WTC11 (cell line): ENCODE results near the gene TMPRSS6.

Source experiments
- CREB1 ChIP-seq: sonication (generic); formaldehyde crosslinking; IDR thresholded peaks from 2 replicates; pipeline ENCODE4 v1.8.0; 2023; ENCODE audit warnings: mild to moderate bottlenecking, missing genetic modification reagents
- ELF4 ChIP-seq: sonication (generic); formaldehyde crosslinking; IDR thresholded peaks from 2 replicates; pipeline ENCODE4 v1.8.1; 2022; ENCODE audit warnings: low read depth, mild to moderate bottlenecking, moderate library complexity, missing genetic modification reagents
- ESRRA ChIP-seq: sonication (generic); formaldehyde crosslinking; IDR thresholded peaks from 2 replicates; pipeline ENCODE4 v1.8.1; 2022; ENCODE audit warnings: mild to moderate bottlenecking, missing genetic modification reagents, borderline replicate concordance
- FOXP1 ChIP-seq: sonication (generic); formaldehyde crosslinking; IDR thresholded peaks from 2 replicates; pipeline ENCODE4 v1.8.0; 2022; ENCODE audit warnings: missing genetic modification reagents, mild to moderate bottlenecking, moderate library complexity, borderline replicate concordance
- JUN ChIP-seq: sonication (generic); formaldehyde crosslinking; IDR thresholded peaks from 2 replicates; pipeline ENCODE4 v1.8.0; 2023; ENCODE audit warnings: mild to moderate bottlenecking, missing genetic modification reagents
- MYBL2 ChIP-seq: sonication (generic); formaldehyde crosslinking; IDR thresholded peaks from 2 replicates; pipeline ENCODE4 v1.8.1; 2023; ENCODE audit warnings: mild to moderate bottlenecking, moderate library complexity, missing genetic modification reagents
- NFYB ChIP-seq: sonication (generic); formaldehyde crosslinking; conservative IDR thresholded peaks from 2 replicates; pipeline ENCODE4 v1.8.0; 2022; ENCODE audit warnings: low read depth, missing genetic modification reagents
- SMAD3 ChIP-seq: sonication (generic); formaldehyde crosslinking; IDR thresholded peaks from 2 replicates; pipeline ENCODE4 v1.8.0; 2022; ENCODE audit warnings: missing genetic modification reagents, mild to moderate bottlenecking, borderline replicate concordance
- TCF7 ChIP-seq: sonication (generic); formaldehyde crosslinking; IDR thresholded peaks from 2 replicates; pipeline ENCODE4 v1.8.0; 2022; ENCODE audit warnings: mild to moderate bottlenecking, low read depth, missing genetic modification reagents, moderate library complexity
- ZNF671 ChIP-seq: fragments of 250-450 bp; sonication (Bioruptor Pico); IDR thresholded peaks from 2 replicates; pipeline ENCODE4 v1.8.0; 2021; ENCODE audit warnings: mild to moderate bottlenecking
- TF ChIP-seq, protein P1 (sequence below): fragments of 200-600 bp; IDR thresholded peaks from 2 replicates; pipeline ENCODE4 v1.8.0; 2022; ENCODE audit warnings: antibody characterized with exemption
- TF ChIP-seq, protein P2 (sequence below): sonication (generic); formaldehyde crosslinking; conservative IDR thresholded peaks from 2 replicates; pipeline ENCODE4 v1.8.1; 2023; ENCODE audit warnings: mild to moderate bottlenecking, low read depth, missing genetic modification reagents, moderate library complexity
- TF ChIP-seq, protein P3 (sequence below): sonication (generic); formaldehyde crosslinking; IDR thresholded peaks from 2 replicates; pipeline ENCODE4 v1.8.1; 2023; ENCODE audit warnings: mild to moderate bottlenecking, missing genetic modification reagents, moderate library complexity

DNA sequence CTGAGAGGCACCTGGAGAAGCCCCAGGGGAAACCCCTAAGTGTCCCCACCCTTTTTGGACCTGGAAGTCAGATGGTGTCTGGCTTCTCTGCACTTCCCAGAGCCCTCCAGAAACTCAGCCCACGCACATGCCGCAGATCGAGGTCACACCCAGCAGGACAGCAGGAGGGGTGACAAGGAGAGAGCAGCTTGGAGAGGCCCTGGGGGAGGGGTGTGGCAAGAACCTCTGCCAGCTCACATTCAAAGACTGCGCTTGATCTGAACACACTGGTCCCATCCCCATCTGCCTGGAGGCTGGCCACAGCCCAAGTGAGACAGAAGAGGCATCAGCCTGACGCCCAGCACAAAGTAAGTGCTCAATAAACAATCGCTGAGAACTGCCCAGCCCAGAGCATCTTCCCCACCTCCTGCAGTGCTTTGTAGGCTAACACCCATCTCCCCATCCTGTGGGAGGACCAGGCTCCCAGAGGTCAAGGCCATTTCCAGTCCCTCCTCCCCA is 21.4 kb downstream of the TMPRSS6 start:
- TF ChIP-seq, protein P1, sequence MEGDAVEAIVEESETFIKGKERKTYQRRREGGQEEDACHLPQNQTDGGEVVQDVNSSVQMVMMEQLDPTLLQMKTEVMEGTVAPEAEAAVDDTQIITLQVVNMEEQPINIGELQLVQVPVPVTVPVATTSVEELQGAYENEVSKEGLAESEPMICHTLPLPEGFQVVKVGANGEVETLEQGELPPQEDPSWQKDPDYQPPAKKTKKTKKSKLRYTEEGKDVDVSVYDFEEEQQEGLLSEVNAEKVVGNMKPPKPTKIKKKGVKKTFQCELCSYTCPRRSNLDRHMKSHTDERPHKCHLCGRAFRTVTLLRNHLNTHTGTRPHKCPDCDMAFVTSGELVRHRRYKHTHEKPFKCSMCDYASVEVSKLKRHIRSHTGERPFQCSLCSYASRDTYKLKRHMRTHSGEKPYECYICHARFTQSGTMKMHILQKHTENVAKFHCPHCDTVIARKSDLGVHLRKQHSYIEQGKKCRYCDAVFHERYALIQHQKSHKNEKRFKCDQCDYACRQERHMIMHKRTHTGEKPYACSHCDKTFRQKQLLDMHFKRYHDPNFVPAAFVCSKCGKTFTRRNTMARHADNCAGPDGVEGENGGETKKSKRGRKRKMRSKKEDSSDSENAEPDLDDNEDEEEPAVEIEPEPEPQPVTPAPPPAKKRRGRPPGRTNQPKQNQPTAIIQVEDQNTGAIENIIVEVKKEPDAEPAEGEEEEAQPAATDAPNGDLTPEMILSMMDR, result no peak
- TF ChIP-seq, protein P2, sequence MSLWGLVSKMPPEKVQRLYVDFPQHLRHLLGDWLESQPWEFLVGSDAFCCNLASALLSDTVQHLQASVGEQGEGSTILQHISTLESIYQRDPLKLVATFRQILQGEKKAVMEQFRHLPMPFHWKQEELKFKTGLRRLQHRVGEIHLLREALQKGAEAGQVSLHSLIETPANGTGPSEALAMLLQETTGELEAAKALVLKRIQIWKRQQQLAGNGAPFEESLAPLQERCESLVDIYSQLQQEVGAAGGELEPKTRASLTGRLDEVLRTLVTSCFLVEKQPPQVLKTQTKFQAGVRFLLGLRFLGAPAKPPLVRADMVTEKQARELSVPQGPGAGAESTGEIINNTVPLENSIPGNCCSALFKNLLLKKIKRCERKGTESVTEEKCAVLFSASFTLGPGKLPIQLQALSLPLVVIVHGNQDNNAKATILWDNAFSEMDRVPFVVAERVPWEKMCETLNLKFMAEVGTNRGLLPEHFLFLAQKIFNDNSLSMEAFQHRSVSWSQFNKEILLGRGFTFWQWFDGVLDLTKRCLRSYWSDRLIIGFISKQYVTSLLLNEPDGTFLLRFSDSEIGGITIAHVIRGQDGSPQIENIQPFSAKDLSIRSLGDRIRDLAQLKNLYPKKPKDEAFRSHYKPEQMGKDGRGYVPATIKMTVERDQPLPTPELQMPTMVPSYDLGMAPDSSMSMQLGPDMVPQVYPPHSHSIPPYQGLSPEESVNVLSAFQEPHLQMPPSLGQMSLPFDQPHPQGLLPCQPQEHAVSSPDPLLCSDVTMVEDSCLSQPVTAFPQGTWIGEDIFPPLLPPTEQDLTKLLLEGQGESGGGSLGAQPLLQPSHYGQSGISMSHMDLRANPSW (CRISPR knock-in tag), result no peak
- TF ChIP-seq ZNF671 (CRISPR knock-in tag) (no peak), NFYB (no peak), JUN (CRISPR knock-in tag) (no peak), ESRRA (CRISPR knock-in tag) (no peak), TCF7 (CRISPR knock-in tag) (no peak), FOXP1 (no peak), SMAD3 (CRISPR knock-in tag) (no peak), ELF4 (CRISPR knock-in tag) (no peak), MYBL2 (CRISPR knock-in tag) (no peak), CREB1 (CRISPR knock-in tag) (no peak)
- TF ChIP-seq, protein P3, sequence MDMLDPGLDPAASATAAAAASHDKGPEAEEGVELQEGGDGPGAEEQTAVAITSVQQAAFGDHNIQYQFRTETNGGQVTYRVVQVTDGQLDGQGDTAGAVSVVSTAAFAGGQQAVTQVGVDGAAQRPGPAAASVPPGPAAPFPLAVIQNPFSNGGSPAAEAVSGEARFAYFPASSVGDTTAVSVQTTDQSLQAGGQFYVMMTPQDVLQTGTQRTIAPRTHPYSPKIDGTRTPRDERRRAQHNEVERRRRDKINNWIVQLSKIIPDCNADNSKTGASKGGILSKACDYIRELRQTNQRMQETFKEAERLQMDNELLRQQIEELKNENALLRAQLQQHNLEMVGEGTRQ (CRISPR knock-in tag), result no peak
